HG03558 (cell line): ENCODE results near the gene MAPK8IP3.
A peak's percentile ranks its signal among the peaks of the same experiment; 100 is the strongest.

Experiments used
- ATAC-seq: cut with Tn5 transposase; IDR thresholded peaks from one replicate; pipeline ENCODE4 v1.9.1; 2021; ENCODE audit warnings: moderate number of reproducible peaks; ENCODE audit not compliant: unreplicated experiment; ENCODE audit errors: extremely low read depth

MAPK8IP3 gene, protein sequence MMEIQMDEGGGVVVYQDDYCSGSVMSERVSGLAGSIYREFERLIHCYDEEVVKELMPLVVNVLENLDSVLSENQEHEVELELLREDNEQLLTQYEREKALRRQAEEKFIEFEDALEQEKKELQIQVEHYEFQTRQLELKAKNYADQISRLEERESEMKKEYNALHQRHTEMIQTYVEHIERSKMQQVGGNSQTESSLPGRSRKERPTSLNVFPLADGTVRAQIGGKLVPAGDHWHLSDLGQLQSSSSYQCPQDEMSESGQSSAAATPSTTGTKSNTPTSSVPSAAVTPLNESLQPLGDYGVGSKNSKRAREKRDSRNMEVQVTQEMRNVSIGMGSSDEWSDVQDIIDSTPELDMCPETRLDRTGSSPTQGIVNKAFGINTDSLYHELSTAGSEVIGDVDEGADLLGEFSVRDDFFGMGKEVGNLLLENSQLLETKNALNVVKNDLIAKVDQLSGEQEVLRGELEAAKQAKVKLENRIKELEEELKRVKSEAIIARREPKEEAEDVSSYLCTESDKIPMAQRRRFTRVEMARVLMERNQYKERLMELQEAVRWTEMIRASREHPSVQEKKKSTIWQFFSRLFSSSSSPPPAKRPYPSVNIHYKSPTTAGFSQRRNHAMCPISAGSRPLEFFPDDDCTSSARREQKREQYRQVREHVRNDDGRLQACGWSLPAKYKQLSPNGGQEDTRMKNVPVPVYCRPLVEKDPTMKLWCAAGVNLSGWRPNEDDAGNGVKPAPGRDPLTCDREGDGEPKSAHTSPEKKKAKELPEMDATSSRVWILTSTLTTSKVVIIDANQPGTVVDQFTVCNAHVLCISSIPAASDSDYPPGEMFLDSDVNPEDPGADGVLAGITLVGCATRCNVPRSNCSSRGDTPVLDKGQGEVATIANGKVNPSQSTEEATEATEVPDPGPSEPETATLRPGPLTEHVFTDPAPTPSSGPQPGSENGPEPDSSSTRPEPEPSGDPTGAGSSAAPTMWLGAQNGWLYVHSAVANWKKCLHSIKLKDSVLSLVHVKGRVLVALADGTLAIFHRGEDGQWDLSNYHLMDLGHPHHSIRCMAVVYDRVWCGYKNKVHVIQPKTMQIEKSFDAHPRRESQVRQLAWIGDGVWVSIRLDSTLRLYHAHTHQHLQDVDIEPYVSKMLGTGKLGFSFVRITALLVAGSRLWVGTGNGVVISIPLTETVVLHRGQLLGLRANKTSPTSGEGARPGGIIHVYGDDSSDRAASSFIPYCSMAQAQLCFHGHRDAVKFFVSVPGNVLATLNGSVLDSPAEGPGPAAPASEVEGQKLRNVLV (N-terminal part only)

DNA sequence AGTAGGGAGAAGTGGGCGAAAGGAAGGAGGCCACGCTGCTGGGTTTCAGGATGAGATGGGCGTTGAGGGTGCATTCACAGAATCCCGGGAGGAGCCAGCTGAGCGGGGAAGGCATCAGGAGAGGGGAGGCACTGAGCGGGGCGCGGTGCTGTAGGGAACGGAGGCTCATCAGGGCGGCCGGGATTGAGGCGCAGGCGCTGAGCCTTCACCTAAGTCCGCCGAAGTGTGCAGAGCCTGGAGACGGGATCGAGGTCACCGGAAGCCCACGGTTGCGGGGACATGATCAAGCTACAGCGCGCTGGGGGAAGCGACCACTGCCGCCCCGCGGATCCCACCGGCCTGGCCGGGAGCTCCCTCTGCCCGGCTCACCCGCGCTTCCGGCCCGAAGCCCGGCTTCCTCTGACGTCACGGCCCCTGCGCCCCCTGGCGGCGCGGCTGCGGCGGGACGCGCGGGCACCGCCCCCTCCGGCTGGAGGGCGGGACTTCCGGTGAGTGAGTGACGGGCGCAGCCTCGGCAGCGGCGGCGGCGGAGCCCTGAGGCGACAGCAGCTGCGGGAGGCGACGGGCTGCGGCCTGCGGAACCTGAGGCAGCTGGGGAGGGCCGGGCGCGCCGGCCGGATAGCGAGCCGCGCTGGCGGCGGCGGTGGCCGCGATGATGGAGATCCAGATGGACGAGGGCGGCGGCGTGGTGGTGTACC is at the start of gene MAPK8IP3:
TSS of gene MAPK8IP3 (plus strand) at position 508 of the 698 bp plus-strand sequence. CDS start at position 653, 145 bp downstream.
- peak; percentile 66 for ATAC-seq

DNA sequence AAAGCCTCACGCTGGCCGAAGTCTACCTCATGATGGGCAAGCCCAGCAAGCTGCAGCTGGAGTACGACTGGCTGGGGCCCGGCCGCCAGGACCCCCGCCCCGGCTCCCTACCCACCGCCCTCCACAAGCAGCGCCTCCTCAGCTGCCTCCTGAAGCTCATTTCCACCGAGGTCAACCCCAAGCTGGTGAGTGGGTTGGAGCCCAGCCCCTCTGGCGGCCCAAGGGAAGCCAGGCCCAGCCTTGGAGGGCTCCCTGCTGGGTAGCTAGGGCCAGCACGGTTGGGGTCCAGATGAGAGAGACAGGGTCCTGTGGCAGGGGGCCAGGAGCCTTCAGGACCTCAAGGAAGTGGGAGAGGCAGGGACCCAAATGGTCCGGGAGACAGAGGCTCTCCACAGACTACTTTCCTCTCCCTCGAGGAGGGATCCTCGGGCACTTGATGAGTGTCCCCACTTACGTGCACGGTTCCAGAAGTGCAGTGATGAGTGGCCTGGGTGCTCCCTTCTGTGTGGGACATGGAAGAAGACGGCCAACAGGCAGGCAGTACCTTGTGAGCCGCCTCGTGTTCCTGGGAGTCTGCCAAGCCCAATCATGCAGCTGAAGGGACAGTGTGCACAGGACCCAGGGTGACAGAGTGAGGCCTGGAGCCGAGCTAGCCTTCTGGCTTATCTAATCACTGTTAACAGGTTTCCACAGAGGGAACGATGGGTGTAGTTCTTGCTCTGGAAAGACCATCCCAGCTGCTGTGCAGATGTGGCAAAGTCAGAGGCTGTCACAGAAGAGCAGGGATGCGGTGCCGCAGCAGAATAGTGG is 49.0 kb upstream of the MAPK8IP3 start:
- no peak for ATAC-seq

DNA sequence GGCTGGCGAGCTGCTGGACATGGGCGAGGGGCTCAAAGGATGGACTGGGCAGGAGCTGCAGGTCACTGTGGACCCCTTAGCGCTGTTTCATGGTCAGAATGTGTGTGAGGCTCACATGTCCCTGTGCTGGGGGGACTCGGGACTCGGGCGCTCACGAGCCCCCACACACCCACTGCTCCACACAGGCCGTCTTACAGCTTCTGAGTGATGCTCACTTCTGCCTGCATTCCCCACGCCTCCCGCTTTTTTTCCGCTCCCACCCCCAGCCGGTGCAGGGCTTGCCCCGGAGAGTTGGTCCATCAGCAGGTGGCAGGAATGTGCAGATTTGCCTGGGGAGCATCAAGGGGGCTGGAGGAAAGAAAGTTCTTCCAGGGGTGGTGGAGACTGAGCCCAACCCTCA is 48.2 kb upstream of the MAPK8IP3 start:
- ATAC-seq = no peak

DNA sequence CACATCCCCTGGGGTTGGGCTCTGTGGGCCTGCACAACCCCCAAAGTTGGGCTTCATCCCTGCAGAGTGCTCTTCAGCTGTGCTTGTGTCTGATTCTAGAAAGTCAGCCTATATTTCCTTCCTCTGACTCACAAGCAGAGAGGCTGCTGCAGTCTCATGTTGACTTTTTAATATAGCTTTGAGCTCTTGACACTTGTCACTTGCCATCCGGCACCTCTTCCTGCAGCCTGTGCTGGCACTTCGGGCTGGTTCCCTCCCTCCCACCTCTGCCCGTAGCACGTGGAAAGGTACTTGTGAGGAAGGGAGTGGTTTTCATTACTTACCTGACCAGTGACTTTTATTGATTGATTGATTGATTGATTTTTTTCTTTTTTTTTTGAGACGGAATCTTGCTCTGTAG is 47.0 kb upstream of the MAPK8IP3 start:
- ATAC-seq = no peak

DNA sequence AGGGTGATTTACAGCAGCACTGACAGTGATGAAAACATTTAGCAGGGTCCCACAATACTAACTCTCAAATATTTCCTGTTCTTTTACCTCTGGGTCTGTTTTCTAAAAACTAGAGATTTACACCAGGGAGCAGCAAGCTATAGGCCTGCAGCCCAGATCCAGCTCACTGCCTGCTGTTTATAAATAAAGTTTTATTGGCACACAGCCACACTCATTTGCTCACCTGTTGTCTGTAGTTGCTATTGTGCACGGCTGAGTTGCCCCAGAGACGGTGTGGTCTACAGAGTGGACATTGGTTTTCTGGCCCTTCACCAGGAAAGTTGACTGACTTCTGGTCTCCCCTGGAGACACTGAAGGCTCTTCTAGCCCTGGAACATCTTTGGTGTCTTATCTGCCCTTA is 44.2 kb upstream of the MAPK8IP3 start:
- ATAC-seq = no peak

DNA sequence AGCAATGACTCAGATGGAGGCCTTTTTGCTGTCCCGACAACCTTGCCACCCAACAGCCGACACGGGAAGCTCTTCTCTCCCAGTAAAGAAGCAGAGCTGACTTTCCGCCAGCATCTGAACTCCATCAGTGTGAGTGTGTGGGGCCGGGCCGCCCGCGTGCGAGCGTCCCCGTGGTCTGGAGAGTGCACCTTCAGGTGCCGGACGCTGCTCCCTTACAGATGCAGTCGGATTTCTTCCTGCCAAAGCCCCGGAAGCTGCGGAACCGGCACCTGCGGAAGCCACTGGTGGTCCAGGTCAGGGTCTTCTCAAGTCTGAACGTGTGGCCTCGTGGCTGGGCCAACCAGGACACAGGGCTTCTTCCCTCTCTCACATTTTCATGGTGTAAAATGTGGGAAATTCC is 43.5 kb upstream of the MAPK8IP3 start:
- no peak for ATAC-seq

DNA sequence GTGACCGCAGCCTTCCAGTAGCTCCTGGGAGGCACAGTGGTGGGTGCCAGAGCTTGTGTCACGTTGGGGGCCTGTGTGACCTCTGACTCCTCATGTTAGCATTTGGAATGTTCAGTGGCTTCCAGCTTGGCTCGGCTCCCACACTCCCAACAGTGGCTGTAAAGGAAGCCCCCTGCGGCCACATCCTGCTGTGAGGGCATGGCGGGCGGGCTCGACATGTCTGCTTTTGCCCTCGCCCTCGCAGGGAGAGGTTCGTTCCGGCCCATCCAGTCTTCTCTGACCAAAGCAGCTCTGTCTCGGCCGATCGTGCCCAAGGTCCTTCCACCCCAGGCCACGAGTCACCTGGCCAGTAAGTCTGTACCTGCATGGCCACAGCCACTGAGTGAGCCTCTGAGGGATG is 40.2 kb upstream of the MAPK8IP3 start:
- no peak for ATAC-seq

DNA sequence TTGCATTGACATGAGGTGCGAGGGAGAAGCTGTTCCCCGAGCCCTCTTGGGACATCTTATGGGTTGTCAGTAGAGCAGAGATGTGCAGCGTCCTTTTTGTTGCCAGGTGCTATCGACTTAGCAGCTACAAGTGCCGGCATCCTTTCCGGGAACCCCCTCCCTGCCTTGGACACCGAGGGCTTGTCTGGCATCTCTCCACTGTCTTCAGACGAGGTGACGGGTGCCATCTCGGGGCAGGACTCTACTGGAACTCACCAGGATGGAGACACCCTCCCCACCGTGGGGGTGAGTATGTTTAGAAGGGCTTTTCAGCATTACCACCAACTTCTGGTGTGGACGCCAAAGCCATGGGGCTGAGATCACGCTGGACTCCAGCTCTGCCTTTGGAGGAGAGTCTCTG is 39.7 kb upstream of the MAPK8IP3 start:
- no peak for ATAC-seq

DNA sequence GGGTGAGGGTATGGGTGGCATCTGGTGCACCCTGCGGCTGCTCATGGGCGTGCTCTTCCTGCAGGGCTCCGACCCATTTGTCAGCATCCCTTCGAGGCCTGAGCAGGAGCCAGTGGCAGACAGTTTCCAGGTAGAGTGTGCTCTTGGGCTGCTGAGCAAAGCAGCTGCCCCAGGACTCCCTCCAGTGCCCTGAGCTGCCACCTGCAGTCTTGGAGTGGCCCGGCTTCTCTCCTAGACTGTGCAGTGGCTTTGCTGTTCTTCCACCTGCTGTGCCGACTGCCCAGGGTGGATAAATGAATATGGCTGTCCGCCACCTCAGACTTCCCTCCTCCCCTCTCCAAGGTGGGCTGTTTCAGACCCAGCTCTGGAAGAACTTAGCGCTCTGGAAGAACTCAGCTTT is 38.7 kb upstream of the MAPK8IP3 start:
- no peak for ATAC-seq

DNA sequence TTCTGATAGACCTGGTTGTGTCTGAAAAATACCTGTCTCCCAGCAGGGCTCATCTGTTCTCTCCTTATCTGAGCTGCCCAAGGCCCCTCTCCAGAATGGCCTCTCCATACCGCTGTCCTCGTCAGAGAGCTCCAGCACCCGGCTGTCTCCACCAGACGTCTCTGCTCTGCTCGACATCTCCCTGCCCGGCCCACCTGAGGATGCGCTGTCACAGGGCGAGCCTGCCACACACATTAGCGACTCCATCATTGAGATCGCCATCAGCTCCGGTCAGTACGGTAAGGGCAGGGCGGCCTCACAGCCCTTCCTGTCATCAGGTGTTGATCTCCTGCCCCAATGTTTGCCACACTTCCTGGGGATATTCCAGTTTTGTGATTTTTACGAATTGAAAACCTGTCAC is 38.1 kb upstream of the MAPK8IP3 start:
- no peak for ATAC-seq

DNA sequence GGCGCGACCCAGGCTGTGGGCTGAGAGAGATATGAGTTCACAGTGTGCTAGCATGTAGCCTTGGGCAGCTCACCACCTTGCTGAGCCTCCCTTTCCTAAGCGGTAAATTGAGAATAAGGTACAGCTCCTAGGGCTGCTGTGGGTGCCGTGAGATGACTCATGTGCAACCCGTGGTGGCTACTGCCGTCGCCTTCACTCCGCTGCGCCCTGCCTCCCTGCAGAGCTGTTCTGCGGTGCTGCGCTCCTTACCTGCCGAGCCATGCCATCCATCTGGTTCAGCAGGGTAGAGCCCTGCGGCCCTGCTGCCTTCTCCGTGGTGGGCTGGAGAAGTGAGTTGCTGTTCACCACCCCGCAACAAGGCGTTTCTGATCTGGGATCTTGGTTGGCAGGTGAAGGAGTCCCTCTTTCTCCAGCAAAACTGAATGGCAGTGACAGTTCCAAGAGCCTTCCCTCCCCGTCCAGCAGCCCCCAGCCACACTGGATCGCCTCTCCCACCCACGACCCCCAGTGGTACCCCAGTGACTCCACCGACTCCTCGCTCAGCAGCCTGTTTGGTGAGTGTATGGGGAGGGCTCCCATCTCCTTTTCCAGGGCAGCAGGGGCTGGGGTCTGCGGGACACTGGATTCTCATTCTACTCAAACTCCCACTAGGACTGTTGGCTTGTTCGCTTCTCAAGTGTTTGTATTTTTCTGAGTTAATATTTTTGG is 37.2 kb upstream of the MAPK8IP3 start:
- ATAC-seq = no peak

DNA sequence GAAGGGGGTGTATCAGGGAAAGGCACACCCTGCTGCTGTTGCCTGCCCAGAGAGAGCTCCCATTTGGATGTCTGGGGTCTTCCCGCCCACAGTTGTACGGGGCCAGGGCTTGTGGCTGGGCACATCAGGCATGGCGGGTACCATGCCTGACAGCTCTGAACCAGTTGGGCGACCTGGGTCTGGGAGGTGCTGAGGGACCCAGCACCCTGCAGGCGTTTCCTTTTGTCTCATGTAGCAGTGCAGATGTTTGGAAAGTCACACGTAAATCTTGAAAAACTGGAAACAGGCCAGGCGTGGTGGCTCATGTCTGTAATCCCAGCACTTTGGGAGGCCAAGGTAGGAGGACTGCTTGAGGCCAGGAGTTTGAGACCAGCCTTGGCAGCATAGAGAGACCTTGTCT is 36.3 kb upstream of the MAPK8IP3 start:
- no peak for ATAC-seq

DNA sequence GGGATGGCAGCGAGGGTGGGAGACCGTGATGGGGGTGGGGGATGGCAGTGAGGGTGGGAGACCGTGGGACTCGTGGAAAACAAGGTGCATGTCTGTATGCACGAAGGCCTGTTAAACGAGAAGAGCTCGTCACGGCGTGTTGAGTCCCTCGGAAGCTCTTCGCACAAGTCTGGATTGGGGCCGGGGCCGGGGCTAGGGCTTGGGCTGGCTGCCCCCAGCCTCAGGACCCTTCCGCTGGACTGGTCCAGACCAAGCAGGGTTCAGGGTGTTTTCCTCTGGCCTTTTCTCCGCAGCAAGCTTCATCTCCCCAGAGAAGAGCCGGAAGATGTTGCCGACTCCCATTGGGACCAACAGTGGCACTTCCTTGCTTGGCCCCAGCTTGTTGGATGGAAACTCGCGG is 35.6 kb upstream of the MAPK8IP3 start:
- ATAC-seq = no peak

DNA sequence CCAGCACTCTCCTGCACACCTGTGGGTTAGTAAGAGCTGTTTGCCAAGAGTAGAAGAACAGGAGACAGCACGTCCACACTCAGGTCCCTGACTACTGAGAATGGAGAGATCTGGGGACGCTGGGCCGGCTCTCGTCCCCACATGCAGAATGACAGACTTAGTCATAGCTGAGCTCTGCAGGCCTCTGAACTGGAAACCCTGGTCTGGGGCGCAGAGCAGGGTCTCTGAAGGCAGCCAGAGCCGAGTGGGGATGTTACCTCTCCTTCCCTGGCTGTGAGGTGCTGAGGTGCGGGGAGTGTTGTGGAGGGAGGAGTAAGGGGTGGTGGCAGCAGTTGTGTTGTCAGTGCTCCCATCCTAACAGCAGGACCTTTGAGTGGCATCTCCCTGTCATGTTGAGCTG is 35.1 kb upstream of the MAPK8IP3 start:
- ATAC-seq = no peak

DNA sequence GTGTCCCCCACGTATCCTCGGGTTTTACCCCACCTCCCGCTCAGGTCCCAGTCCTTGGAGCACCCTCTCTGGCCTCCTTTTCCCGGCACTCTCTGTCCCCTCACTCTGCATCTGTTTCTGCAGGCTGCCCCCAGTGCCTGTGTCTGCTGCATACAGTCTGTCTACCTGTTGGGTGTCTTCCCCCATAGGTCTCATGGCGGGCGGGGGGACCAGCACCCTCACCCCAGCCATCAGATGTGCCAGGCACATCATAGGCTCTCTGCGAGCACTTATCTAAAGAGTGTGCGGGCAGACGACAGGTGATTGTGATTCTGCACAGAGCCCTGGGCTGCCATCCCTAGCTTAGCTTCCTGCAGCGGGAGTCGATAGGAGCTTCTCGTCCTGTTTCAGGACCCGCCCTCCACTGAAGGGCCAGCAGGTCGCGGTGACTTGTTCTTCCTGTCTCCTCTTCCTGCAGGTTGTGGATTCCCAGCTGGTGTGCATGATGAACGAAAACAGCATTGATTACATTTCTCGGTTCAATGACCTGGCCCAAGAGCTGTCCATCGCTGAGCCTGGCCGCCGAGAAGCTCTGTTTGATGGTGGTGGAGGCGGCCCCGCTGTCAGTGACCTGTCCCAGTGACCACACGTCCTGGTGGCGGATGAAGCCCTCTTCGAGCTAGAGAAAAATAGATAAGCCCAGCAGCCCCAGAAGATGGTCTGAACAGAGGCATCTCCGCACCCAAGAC is 32.4 kb upstream of the MAPK8IP3 start:
- no peak for ATAC-seq

DNA sequence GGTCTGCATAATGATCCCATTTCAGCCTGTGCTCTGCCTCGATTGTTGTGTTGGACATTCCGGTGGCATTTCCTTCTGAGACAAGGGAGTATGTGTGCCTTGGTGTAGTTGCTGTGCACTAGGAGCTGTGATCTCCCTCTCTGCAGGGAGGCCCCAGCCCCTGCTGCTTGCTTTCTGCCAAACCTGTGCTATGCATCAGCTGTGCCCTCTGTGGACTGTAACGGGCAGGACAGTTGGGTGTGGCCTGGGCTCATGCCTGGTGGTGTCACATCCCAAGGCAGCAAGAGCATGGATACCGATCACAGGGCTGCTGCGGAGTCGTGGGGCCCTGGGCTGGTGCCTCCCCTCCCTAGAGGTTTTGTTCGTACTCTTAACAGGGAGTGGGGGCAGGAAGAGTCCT is 31.7 kb upstream of the MAPK8IP3 start:
- no peak for ATAC-seq

DNA sequence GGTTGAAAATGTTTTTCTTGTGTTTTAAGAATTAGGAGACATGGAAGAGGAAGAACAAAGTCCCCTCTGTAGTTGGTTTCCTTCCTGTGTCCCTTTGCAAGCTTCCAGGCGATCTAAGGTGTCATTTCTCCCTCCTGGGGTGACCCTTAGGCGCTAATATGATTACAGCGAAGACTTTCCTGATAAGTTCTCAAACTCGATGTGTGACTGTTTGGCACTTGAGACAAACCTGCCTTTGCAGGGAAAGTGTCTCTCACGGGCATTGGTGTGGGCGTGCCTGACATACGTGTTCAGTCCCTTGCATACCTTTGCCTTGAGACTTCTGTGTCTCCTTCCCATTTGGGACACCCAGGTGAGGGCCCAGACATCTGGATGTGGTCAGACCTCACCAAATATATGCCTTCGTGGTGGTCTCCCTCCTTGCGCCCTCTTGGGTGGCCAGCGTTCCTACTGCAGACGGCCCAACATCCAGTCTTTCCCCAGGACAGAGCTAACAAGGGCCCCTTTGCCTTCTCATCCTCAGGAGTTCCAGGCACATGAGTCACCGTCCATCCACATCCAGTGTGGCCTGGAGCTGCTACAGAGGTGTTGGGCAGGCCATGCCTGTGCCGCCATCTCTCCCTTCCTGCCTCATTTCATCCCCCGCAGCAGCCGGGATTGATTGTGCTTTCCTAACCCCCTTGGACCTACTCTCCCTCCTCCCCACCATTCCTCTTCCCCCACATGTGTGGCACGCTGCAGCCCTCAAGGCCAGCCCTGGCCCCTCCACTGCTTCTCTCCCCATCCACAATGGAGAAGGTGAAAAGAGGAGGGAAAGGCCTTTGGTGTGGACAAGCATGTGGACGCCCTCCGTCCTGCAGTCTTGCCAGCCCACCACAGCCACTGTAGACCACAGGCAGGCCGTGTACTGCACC is 31.0 kb upstream of the MAPK8IP3 start:
- no peak for ATAC-seq
